Upper lobe of right lung (tissue), 1 donor: Measurements from ENCODE around the gene FAM53A. TPM values are rescaled to one million over a fixed set of nuclear protein-coding genes. Genes with fewer than 3 reads are reported as not detected.
A peak's percentile ranks its signal among the peaks of the same experiment; 100 is the strongest.
"Not testable (repeated sequence)": the region's sequence is repeated elsewhere in the genome, so short reads cannot be mapped to it uniquely, and the experiment has no call there.

ENCODE experiments used
- ATAC-seq: fragments of 200-7000 bp; cut with Tn5 transposase; one replicate; pipeline ENCODE4 v1.9.1; 2020; ENCODE audit warnings: mild to moderate bottlenecking, moderate library complexity
- DNase-seq: peaks from one replicate; pipeline ENCODE4 v3.0.0-alpha.2; 2020
- H3K27ac ChIP-seq: fragments of 200-600 bp; one replicate; pipeline ENCODE4 v1.8.0; 2022
- H3K27me3 ChIP-seq: fragments of 200-600 bp; one replicate; pipeline ENCODE4 v1.8.0; 2022; ENCODE audit warnings: mild to moderate bottlenecking
- H3K36me3 ChIP-seq: fragments of 200-600 bp; one replicate; pipeline ENCODE4 v1.8.0; 2022
- H3K4me1 ChIP-seq: fragments of 200-600 bp; one replicate; pipeline ENCODE4 v1.8.0; 2022
- H3K4me3 ChIP-seq: fragments of 200-600 bp; one replicate; pipeline ENCODE4 v1.8.0; 2022; ENCODE audit warnings: mild to moderate bottlenecking
- H3K9me3 ChIP-seq: fragments of 200-600 bp; one replicate; pipeline ENCODE4 v1.8.0; 2022
- intact Hi-C: fragments of 100-400 bp; cut with DNase I; formaldehyde crosslinking; loops from one replicate; pipeline ENCODE4 v1.11.0; 2022
- total RNA-seq: library from RNA; stranded (reverse); fragmentation: NEBNext Ultra II Directional; extraction: Animal tissue kit (Norgen Biotek cat#: 25700); gene quantifications from one replicate; pipeline ENCODE4 v1.2.1, GENCODE V29; 2021
- TF ChIP-seq, protein P1 (sequence below): fragments of 200-600 bp; IDR thresholded peaks from one replicate; pipeline ENCODE4 v1.8.0; 2022; ENCODE audit warnings: antibody characterized with exemption
- donor health status: DM: no; HTN: yes; CAD: no; lungs with severe emphysema.

FAM53A gene
- total RNA-seq, 1 donor from 2014 or later: 2.8 TPM

DNA sequence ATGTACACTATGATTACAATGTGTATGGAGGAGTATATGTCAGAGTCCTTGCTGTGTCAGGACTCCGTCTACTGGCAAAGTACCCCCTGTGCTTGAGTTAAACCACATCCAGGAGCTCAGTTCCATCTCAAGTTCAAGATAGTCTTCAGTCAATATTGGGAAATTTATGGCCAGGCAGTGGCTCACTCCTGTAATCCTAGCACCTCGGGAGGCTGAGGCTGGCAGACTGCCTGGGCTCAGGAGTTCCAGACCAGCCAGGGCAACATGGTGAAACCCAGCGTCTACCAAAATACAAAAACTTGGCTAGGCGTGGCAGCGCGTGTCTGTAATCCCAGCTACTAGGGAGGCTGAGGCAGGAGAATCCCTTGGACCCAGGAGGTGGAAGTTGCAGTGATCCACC lies 22.2 kb upstream of the FAM53A start:
- peaks cover 49% of the 10 kb centered on the region for H3K36me3 ChIP-seq
- H3K4me3 ChIP-seq: no peak overlapping the region
- intact Hi-C loops: no loop called here
- H3K4me1 ChIP-seq: peaks cover 21% of the 10 kb centered on the region
- no peaks in the 10 kb centered on the region for H3K27me3 ChIP-seq
- H3K9me3 ChIP-seq: no peaks in the 10 kb centered on the region
- H3K27ac ChIP-seq: no peak overlapping the region
- TF ChIP-seq, protein P1, sequence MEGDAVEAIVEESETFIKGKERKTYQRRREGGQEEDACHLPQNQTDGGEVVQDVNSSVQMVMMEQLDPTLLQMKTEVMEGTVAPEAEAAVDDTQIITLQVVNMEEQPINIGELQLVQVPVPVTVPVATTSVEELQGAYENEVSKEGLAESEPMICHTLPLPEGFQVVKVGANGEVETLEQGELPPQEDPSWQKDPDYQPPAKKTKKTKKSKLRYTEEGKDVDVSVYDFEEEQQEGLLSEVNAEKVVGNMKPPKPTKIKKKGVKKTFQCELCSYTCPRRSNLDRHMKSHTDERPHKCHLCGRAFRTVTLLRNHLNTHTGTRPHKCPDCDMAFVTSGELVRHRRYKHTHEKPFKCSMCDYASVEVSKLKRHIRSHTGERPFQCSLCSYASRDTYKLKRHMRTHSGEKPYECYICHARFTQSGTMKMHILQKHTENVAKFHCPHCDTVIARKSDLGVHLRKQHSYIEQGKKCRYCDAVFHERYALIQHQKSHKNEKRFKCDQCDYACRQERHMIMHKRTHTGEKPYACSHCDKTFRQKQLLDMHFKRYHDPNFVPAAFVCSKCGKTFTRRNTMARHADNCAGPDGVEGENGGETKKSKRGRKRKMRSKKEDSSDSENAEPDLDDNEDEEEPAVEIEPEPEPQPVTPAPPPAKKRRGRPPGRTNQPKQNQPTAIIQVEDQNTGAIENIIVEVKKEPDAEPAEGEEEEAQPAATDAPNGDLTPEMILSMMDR: no peak
- ATAC-seq: no peak
- peak; percentile 60 for DNase-seq

DNA sequence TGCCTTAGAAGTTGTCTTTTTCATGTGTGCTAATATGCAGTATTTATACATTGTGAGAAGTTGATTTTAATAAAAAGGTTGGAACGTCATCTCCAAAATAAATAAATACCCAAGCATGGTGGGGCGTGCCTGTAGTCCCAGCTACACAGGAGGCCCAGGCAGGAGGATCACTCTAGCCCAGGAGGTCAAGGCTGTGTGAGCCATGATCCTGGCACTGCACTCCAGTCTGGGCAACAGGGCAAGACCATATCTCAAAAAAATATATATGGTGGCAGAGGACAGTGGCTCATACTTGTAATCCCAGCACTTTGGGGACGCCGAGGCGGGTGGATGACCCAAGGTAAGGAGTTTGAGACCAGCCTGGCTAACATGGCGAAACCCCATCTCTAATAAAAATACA lies 21.6 kb upstream of the FAM53A start:
- TF ChIP-seq, protein P1: no peak
- Histone ChIP-seq H3K36me3 (peaks cover 55% of the 10 kb centered on the region), H3K9me3 (no peaks in the 10 kb centered on the region), H3K27me3 (no peaks in the 10 kb centered on the region), H3K27ac (no peak overlapping the region), H3K4me3 (no peak overlapping the region), H3K4me1 (peaks cover 16% of the 10 kb centered on the region)
- intact Hi-C loops: no loop called here
- ATAC-seq: no peak
- DNase-seq: peak; percentile 43

DNA sequence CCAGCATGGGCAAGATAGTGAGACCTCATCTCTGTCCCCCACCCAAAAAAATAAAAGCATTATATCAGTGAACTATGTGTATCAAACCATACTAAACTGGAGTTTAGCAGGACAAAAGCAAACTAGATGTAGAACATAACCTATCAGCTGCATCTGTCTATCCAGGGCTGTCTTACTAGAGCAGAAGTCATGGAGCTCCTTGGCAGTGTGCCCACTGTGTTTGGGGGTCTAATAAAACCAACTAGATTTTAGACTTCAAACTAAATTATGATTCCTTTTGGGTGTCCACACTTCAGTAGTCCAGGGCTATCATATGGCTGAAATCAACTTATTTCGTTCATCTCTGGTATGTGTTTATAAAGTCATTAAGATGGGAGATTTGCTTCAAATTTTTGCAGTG lies 19.8 kb upstream of the FAM53A start:
- peaks cover 5% of the 10 kb centered on the region for H3K4me1 ChIP-seq
- no peak for DNase-seq
- TF ChIP-seq, protein P1: no peak
- H3K36me3 ChIP-seq: peaks cover 70% of the 10 kb centered on the region
- no peak overlapping the region for H3K27ac ChIP-seq
- H3K4me3 ChIP-seq: no peak overlapping the region
- intact Hi-C loops: no loop called here
- H3K9me3 ChIP-seq: no peaks in the 10 kb centered on the region
- no peak for ATAC-seq
- no peaks in the 10 kb centered on the region for H3K27me3 ChIP-seq

DNA sequence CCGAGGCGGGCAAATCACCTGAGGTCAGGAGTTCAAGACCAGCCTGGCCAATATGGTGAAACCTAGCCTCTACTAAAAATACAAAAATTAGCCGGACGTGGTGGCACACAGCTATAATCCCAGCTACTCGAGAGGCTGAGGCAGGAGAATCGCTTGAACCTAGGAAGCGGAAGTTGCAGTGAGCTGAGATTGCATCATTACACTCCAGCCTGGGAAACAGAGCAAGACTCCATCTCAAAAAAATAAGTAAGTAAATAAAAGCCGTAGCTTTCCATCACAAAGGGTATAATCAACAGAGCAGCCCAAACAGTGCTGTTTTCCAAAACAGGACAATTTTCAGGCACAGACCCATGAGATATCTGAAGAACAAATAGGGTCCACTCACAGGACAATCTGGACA lies 17.6 kb upstream of the FAM53A start:
- H3K27me3 ChIP-seq, ATAC-seq, DNase-seq, H3K4me1 ChIP-seq, intact Hi-C loops, H3K4me3 ChIP-seq, H3K27ac ChIP-seq, H3K9me3 ChIP-seq: not testable (repeated sequence)
- H3K36me3 ChIP-seq: peaks cover 92% of the 10 kb centered on the region

DNA sequence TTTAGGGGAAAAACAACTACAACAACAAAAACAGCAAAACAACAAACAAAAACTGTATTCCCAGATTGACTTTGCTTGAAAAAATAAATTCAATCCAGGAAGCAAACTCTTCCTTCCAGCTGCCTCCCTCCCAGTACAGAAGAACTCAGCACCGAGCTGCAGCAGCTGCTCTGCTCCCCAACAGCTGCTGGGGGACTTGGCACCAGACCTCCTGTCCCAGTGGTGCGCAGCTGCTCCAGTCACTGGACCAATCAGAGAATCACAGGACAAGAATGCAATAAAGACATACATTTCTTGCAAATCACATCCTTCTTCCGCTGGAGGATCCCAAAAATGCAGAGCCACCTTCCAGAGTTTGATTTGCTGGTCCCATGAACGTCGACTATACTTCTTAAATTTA lies 11.8 kb upstream of the FAM53A start:
- DNase-seq: no peak
- TF ChIP-seq, protein P1: no peak
- intact Hi-C loops: no loop called here
- no peak overlapping the region for H3K27ac ChIP-seq
- ATAC-seq: no peak
- no peaks in the 10 kb centered on the region for H3K27me3 ChIP-seq
- no peak overlapping the region for H3K4me3 ChIP-seq
- H3K36me3 ChIP-seq: peaks cover 97% of the 10 kb centered on the region
- H3K4me1 ChIP-seq: no peaks in the 10 kb centered on the region
- no peaks in the 10 kb centered on the region for H3K9me3 ChIP-seq

DNA sequence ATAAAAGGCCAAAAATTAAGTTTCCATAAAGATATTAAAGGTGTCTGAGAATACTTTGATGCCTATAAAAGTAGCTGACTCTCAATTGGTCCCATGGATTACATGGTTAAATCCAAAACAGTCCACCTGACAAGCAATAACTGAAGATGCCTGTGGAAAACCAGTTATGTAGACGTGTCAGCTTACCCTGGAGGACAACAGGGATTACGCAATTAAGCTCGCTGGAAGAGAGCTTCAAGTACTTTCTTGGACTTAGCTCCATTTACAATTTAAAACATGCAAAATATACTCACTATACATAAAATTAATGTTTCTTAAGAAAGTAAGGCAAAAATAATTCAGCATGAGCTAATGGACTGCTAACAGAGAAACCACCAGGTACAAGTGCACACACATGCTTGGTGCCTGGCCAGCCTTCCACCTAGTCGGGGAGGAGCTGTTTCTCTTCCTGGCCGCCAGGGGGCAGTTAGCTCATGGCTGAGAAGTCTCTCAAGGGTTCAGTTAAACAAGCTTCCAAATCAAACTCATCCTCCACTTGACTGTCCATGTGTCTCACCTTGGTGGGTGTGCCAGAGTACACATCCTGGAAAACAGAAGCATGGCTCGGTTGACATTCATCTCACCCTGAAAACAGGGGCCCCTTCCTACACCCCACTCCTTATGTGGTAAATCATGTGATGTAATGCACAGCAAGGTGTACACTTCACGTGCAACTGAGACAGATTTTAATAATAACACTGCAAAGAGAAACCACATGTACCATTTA lies 9.2 kb upstream of the FAM53A start:
- H3K27ac ChIP-seq: no peak overlapping the region
- peak; percentile 87 for DNase-seq
- TF ChIP-seq, protein P1: peak; percentile 96
- H3K36me3 ChIP-seq: peaks cover 80% of the 10 kb centered on the region
- peak; percentile 97 for ATAC-seq
- no peak overlapping the region for H3K4me3 ChIP-seq
- H3K4me1 ChIP-seq: no peaks in the 10 kb centered on the region
- no peaks in the 10 kb centered on the region for H3K27me3 ChIP-seq
- no peaks in the 10 kb centered on the region for H3K9me3 ChIP-seq
- intact Hi-C loops: loop anchor here (5.0 kb wide), 1 partner anchor 34 kb away; no protein-coding TSS in a partner anchor
